IMR-90 (cell line): ENCODE measurements around the gene FCRL1. TPM values are rescaled to one million over a fixed set of nuclear protein-coding genes. Genes with fewer than 3 reads are reported as not detected.

ENCODE experiments used
- ATAC-seq: fragments of 200-7000 bp; cut with Tn5 transposase; 2 replicates; pipeline ENCODE4 v1.9.1; 2020; ENCODE audit warnings: low read depth, mild to moderate bottlenecking, moderate library complexity
- BruUV-seq: library from RNA; stranded (reverse); fragments of 400-500 nt; replicated peaks from 2 replicates; lab custom pipeline; 2021; lab: Mats Ljungman, UMichigan
- CTCF ChIA-PET: fragments of 300-600 bp; formaldehyde crosslinking; extraction: SDS; loops from one replicate; lab custom pipeline; 2021; ENCODE audit warnings: antibody characterized with exemption; lab: Yijun Ruan, JAX
- POLR2A ChIA-PET: fragments of 300-600 bp; sonication (Branson Sonifier 250); formaldehyde crosslinking; loops from one replicate; lab custom pipeline; 2022; ENCODE audit warnings: antibody characterized with exemption; ENCODE audit not compliant: unreplicated experiment; lab: Charles Lee
- DNase-seq: peaks from one replicate; pipeline ENCODE4 v3.0.0; 2013
- H2AFZ ChIP-seq: replicated peaks from 2 replicates; pipeline ENCODE3; 2013; ENCODE audit warnings: low read length, mild to moderate bottlenecking; ENCODE audit not compliant: poor library complexity
- H2AK5ac ChIP-seq: 2 replicates; pipeline ENCODE4 v1.6.1; 2013; ENCODE audit warnings: low read depth, low read length, inconsistent platforms
- H2AK9ac ChIP-seq: replicated peaks from 2 replicates; pipeline ENCODE3; 2013; ENCODE audit warnings: mild to moderate bottlenecking, low read depth, low read length, moderate library complexity; ENCODE audit not compliant: poor library complexity
- H2BK120ac ChIP-seq: 2 replicates; pipeline ENCODE4 v1.6.1; 2013; ENCODE audit warnings: low read depth, low read length, inconsistent platforms
- H2BK15ac ChIP-seq: 3 replicates; pipeline ENCODE4 v1.6.1; 2013; ENCODE audit warnings: low read depth, low read length, inconsistent platforms
- H2BK20ac ChIP-seq: 2 replicates; pipeline ENCODE4 v1.6.1; 2013; ENCODE audit warnings: low read depth, mild to moderate bottlenecking, inconsistent platforms, low read length, moderate library complexity
- H2BK5ac ChIP-seq: 2 replicates; pipeline ENCODE4 v1.6.1; 2013; ENCODE audit warnings: mild to moderate bottlenecking, low read depth, low read length, inconsistent platforms; ENCODE audit not compliant: poor library complexity, severe bottlenecking
- H3K14ac ChIP-seq: replicated peaks from 2 replicates; pipeline ENCODE4 v1.6.1; 2013; ENCODE audit warnings: low read depth, low read length, inconsistent platforms
- H3K18ac ChIP-seq: 2 replicates; pipeline ENCODE4 v1.6.1; 2013; ENCODE audit warnings: low read depth, low read length, control low read depth
- H3K23ac ChIP-seq: 2 replicates; pipeline ENCODE4 v1.6.1; 2013; ENCODE audit warnings: low read depth, low read length, inconsistent platforms
- H3K27ac ChIP-seq: 2 replicates; pipeline ENCODE4 v1.5.1; 2013; ENCODE audit warnings: mild to moderate bottlenecking, control low read depth, low read length; ENCODE audit not compliant: insufficient read depth
- H3K27me3 ChIP-seq: 2 replicates; pipeline ENCODE4 v1.6.1; 2013; ENCODE audit warnings: low read length; ENCODE audit not compliant: control insufficient read depth, insufficient read depth
- H3K36me3 ChIP-seq: 2 replicates; pipeline ENCODE4 v1.6.1; 2013; ENCODE audit warnings: low read length, mixed read lengths; ENCODE audit not compliant: control insufficient read depth, insufficient read depth
- H3K4ac ChIP-seq: 2 replicates; pipeline ENCODE4 v1.6.1; 2013; ENCODE audit warnings: low read depth, low read length, inconsistent platforms
- H3K4me1 ChIP-seq: 2 replicates; pipeline ENCODE4 v1.6.1; 2013; ENCODE audit warnings: low read length, mixed read lengths; ENCODE audit not compliant: control insufficient read depth, insufficient read depth
- H3K4me2 ChIP-seq: 2 replicates; pipeline ENCODE4 v1.6.1; 2013; ENCODE audit warnings: low read depth, mild to moderate bottlenecking, control low read depth, low read length, moderate library complexity
- H3K4me3 ChIP-seq: 2 replicates; pipeline ENCODE4 v1.5.1; 2013; ENCODE audit warnings: low read depth, mild to moderate bottlenecking, control low read depth, low read length, moderate library complexity; ENCODE audit not compliant: insufficient read depth
- H3K56ac ChIP-seq: 2 replicates; pipeline ENCODE4 v1.6.1; 2013; ENCODE audit warnings: low read length, inconsistent platforms; ENCODE audit not compliant: insufficient read depth; ENCODE audit errors: extremely low read depth
- H3K79me1 ChIP-seq, 2 experiments: 2 replicates each; pipeline ENCODE4 v1.6.1; 2013; ENCODE audit warnings: low read length in 2 of 2, inconsistent platforms in 1 of 2, low read depth in 1 of 2
- H3K9ac ChIP-seq: 2 replicates; pipeline ENCODE4 v1.6.1; 2013; ENCODE audit warnings: low read depth, low read length, control low read depth
- H3K9me1 ChIP-seq: 2 replicates; pipeline ENCODE4 v1.6.1; 2013; ENCODE audit warnings: low read length, inconsistent platforms; ENCODE audit not compliant: insufficient read depth
- H3K9me3 ChIP-seq: 2 replicates; pipeline ENCODE4 v1.6.1; 2013; ENCODE audit warnings: low read length; ENCODE audit not compliant: control insufficient read depth, insufficient read depth
- H4K20me1 ChIP-seq: 2 replicates; pipeline ENCODE4 v1.6.1; 2013; ENCODE audit warnings: low read length, inconsistent platforms; ENCODE audit not compliant: insufficient read depth
- H4K5ac ChIP-seq: 2 replicates; pipeline ENCODE4 v1.6.1; 2013; ENCODE audit warnings: mild to moderate bottlenecking, low read depth, low read length, control low read depth
- H4K8ac ChIP-seq, 2 experiments: 2 replicates each; pipeline ENCODE4 v1.6.1; 2013; ENCODE audit warnings: low read depth in 2 of 2, low read length in 2 of 2, control low read depth in 1 of 2, inconsistent platforms in 1 of 2
- H4K91ac ChIP-seq: 2 replicates; pipeline ENCODE4 v1.6.1; 2013; ENCODE audit warnings: low read depth, low read length, inconsistent platforms; ENCODE audit not compliant: insufficient read depth
- BHLHE40 ChIP-seq: fragments of 150-350 bp; IDR thresholded peaks from 2 replicates; pipeline ENCODE4 v1.6.1; 2016; ENCODE audit warnings: mild to moderate bottlenecking, low read depth, low read length
- CEBPB ChIP-seq: IDR thresholded peaks from 2 replicates; pipeline ENCODE4 v1.6.1; 2012; ENCODE audit warnings: low read depth, low read length, improper control_type of control experiment
- CHD1 ChIP-seq: IDR thresholded peaks from 2 replicates; pipeline ENCODE4 v1.6.1; 2012; ENCODE audit warnings: low read depth, low read length, improper control_type of control experiment
- FOS ChIP-seq: fragments of 150-350 bp; IDR thresholded peaks from 2 replicates; pipeline ENCODE4 v1.6.1; 2016; ENCODE audit warnings: low read depth, low read length
- MAFK ChIP-seq: IDR thresholded peaks from 2 replicates; pipeline ENCODE4 v1.6.1; 2012; ENCODE audit warnings: low read depth, low read length, improper control_type of control experiment
- MAZ ChIP-seq: IDR thresholded peaks from 2 replicates; pipeline ENCODE4 v1.6.1; 2012; ENCODE audit warnings: low read depth, mild to moderate bottlenecking, low read length, improper control_type of control experiment, moderate library complexity, borderline replicate concordance
- MXI1 ChIP-seq: IDR thresholded peaks from 2 replicates; pipeline ENCODE4 v1.6.1; 2012; ENCODE audit warnings: low read depth, mild to moderate bottlenecking, low read length, moderate library complexity, borderline replicate concordance
- NFE2L2 ChIP-seq: fragments of 150-350 bp; IDR thresholded peaks from 2 replicates; pipeline ENCODE4 v1.6.1; 2016; ENCODE audit warnings: low read depth, mild to moderate bottlenecking, low read length
- POLR2A ChIP-seq: IDR thresholded peaks from 2 replicates; pipeline ENCODE4 v1.6.1; 2012; ENCODE audit warnings: mild to moderate bottlenecking, low read depth, low read length
- RAD21 ChIP-seq: IDR thresholded peaks from 2 replicates; pipeline ENCODE4 v1.6.1; 2012; ENCODE audit warnings: low read length, improper control_type of control experiment
- RCOR1 ChIP-seq: IDR thresholded peaks from 2 replicates; pipeline ENCODE4 v1.6.1; 2012; ENCODE audit warnings: mild to moderate bottlenecking, low read length, improper control_type of control experiment; ENCODE audit not compliant: insufficient replicate concordance
- RFX5 ChIP-seq: IDR thresholded peaks from 2 replicates; pipeline ENCODE4 v1.8.0; 2012; ENCODE audit warnings: low read depth, mild to moderate bottlenecking, low read length, moderate library complexity
- SMC3 ChIP-seq: fragments of 150-350 bp; IDR thresholded peaks from 2 replicates; pipeline ENCODE4 v1.6.1; 2016; ENCODE audit warnings: low read depth, mild to moderate bottlenecking, antibody characterized with exemption, low read length, moderate library complexity
- WGBS, 2 experiments: methylation state at CpG; one replicate each; pipeline versions ENCODE4 v1.1.5 to v1.1.7; 2013; ENCODE audit warnings: missing lambda C conversion rate in 2 of 2; ENCODE audit not compliant: insufficient read length in 1 of 2; ENCODE audit errors: extremely low coverage in 2 of 2; 5-methylcytosine and 5-hydroxymethylcytosine counted together
- dilution Hi-C: fragments of 300-500 bp; cut with HindIII; formaldehyde crosslinking; loops from one replicate; pipeline ENCODE4 v1.14.3; 2018; ENCODE audit warnings: low sequenced_read_pairs; ENCODE audit not compliant: unreplicated experiment
- in situ Hi-C: fragments of 300-500 bp; cut with MboI; formaldehyde crosslinking; loops from 3 replicates; pipeline ENCODE4 v1.14.3; 2019; ENCODE audit warnings: low sequenced_read_pairs, inconsistent platforms, mixed read lengths
- intact Hi-C: fragments of 100-400 bp; cut with micrococcal nuclease; formaldehyde crosslinking; loops from 2 replicates; pipeline ENCODE4 v1.10.0; 2022
- polyA plus RNA-seq, 3 experiments: library from polyadenylated mRNA; depleted of rRNA; stranded (reverse); fragments of >200 nt; gene quantifications; 2 replicates each; pipeline ENCODE4 v1.2.3, GENCODE V29; 2012; ENCODE audit warnings: low replicate concordance in 1 of 3
- total RNA-seq: library from RNA; depleted of rRNA; stranded (reverse); fragments of >200 nt; gene quantifications from 2 replicates; pipeline ENCODE4 v1.2.3, GENCODE V29; 2012
- TF ChIP-seq, protein P1 (sequence below): conservative IDR thresholded peaks from 2 replicates; pipeline ENCODE4 v1.5.1; 2012; ENCODE audit warnings: mild to moderate bottlenecking, low read depth, low read length, improper control_type of control experiment
- TF ChIP-seq, protein P2 (sequence below): fragments of 150-350 bp; IDR thresholded peaks from 2 replicates; pipeline ENCODE4 v1.6.1; 2016; ENCODE audit warnings: low read depth, mild to moderate bottlenecking, low read length, moderate library complexity, borderline replicate concordance
- TF ChIP-seq, protein P3 (sequence below): fragments of 150-350 bp; IDR thresholded peaks from 2 replicates; pipeline ENCODE4 v1.6.1; 2017; ENCODE audit warnings: mild to moderate bottlenecking, antibody characterized with exemption, low read length, low read depth

Gene FCRL1
- total and polyA plus RNA-seq, 2 of the 4 experiments (the other 2 are of a cell fraction), result not detected

DNA sequence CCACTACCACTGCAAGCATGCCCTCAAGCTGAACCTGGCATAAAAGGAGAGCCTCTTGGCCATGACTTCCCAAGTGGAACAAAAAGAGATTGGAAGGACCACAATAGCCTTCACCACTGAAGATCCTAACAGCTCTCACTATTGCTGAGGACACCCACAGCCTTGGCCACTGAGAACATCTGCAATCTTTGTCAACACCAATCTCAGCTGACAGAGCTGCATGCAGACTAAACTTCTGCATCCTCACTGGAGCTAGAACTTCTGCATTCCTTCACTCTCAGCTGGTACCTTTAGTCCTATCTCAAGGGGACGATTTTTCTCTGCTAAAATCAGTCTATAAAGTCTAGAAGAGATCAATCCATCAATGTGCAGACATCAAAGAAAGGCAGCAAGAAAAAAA, 34.7 kb downstream of the FCRL1 start:
- CTCF ChIA-PET, result no interaction called here
- H3K23ac ChIP-seq, result no peak overlapping the region
- no peak overlapping the region for H4K8ac ChIP-seq
- H2BK15ac ChIP-seq, result no peak overlapping the region
- WGBS, 2 experiments, result no CpG with 5 or more reads among the region's 1 CpG
- H2AK9ac ChIP-seq, result no peak overlapping the region
- no peak overlapping the region for H3K4ac ChIP-seq
- no peak overlapping the region for H3K4me3 ChIP-seq
- no peak overlapping the region for H3K18ac ChIP-seq
- no peaks in the 10 kb centered on the region for H4K20me1 ChIP-seq
- no peak overlapping the region for H2BK120ac ChIP-seq
- no peak for DNase-seq
- H2BK5ac ChIP-seq, result no peak overlapping the region
- TF ChIP-seq, protein P1, sequence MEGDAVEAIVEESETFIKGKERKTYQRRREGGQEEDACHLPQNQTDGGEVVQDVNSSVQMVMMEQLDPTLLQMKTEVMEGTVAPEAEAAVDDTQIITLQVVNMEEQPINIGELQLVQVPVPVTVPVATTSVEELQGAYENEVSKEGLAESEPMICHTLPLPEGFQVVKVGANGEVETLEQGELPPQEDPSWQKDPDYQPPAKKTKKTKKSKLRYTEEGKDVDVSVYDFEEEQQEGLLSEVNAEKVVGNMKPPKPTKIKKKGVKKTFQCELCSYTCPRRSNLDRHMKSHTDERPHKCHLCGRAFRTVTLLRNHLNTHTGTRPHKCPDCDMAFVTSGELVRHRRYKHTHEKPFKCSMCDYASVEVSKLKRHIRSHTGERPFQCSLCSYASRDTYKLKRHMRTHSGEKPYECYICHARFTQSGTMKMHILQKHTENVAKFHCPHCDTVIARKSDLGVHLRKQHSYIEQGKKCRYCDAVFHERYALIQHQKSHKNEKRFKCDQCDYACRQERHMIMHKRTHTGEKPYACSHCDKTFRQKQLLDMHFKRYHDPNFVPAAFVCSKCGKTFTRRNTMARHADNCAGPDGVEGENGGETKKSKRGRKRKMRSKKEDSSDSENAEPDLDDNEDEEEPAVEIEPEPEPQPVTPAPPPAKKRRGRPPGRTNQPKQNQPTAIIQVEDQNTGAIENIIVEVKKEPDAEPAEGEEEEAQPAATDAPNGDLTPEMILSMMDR, result no peak
- TF ChIP-seq RFX5 (no peak), CHD1 (no peak), MAFK (no peak), RCOR1 (no peak), NFE2L2 (no peak), RAD21 (no peak), CEBPB (no peak), SMC3 (no peak), MAZ (no peak), FOS (no peak), MXI1 (no peak), BHLHE40 (no peak), POLR2A (no peak)
- TF ChIP-seq, protein P2, sequence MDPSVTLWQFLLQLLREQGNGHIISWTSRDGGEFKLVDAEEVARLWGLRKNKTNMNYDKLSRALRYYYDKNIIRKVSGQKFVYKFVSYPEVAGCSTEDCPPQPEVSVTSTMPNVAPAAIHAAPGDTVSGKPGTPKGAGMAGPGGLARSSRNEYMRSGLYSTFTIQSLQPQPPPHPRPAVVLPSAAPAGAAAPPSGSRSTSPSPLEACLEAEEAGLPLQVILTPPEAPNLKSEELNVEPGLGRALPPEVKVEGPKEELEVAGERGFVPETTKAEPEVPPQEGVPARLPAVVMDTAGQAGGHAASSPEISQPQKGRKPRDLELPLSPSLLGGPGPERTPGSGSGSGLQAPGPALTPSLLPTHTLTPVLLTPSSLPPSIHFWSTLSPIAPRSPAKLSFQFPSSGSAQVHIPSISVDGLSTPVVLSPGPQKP, result no peak
- TF ChIP-seq, protein P3, sequence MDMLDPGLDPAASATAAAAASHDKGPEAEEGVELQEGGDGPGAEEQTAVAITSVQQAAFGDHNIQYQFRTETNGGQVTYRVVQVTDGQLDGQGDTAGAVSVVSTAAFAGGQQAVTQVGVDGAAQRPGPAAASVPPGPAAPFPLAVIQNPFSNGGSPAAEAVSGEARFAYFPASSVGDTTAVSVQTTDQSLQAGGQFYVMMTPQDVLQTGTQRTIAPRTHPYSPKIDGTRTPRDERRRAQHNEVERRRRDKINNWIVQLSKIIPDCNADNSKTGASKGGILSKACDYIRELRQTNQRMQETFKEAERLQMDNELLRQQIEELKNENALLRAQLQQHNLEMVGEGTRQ, result no peak
- no peaks in the 10 kb centered on the region for H3K9me3 ChIP-seq
- H2AFZ ChIP-seq, result no peak overlapping the region
- intact Hi-C loops (no loop called here), in situ Hi-C loops (no loop called here), dilution Hi-C loops (no loop called here)
- H3K27ac ChIP-seq, result no peak overlapping the region
- BruUV-seq, result no TSS peak
- H3K79me1 ChIP-seq, result no peaks in the 10 kb centered on the region
- ATAC-seq, result no peak
- H3K27me3 ChIP-seq, result no peaks in the 10 kb centered on the region
- POLR2A ChIA-PET, result no interaction called here
- no peak overlapping the region for H4K5ac ChIP-seq
- H3K14ac ChIP-seq, result no peak overlapping the region
- no peak overlapping the region for H3K9ac ChIP-seq
- no peak overlapping the region for H2AK5ac ChIP-seq
- no peak overlapping the region for H4K91ac ChIP-seq
- H3K4me1 ChIP-seq, result no peaks in the 10 kb centered on the region
- no peak overlapping the region for H3K56ac ChIP-seq
- H3K4me2 ChIP-seq, result no peak overlapping the region
- H3K9me1 ChIP-seq, result no peaks in the 10 kb centered on the region
- H3K36me3 ChIP-seq, result no peaks in the 10 kb centered on the region
- no peak overlapping the region for H2BK20ac ChIP-seq
